Measurements from ENCODE around the gene FAM81A.
"Not testable (repeated sequence)": the region's sequence is repeated elsewhere in the genome, so short reads cannot be mapped to it uniquely, and the experiment has no call there.

FAM81A gene

DNA sequence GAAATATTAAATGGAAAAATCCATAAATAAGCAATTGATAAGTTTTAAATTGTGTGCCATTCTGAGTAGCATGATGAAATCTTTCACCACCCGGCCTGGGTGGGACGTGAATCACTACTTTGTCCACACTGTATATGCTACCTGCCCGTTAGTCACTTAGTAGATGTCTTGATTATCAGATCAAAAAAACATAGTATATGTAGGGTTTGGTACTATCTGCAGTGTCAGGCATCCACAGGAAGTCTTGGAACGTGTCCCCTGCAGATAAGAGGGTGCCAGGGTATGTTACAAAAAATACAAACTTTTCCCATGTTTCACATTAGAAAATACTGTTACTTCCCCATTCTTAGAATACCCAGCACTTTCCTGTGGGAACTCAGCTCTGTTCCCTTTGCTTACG is 35.2 kb downstream of the FAM81A start:
- ATAC-seq (replicated peaks) (no peak), DNase-seq (no peak)
- Mint-ChIP-seq H3K27ac (no peak overlapping the region), H3K36me3 (ENCODE audit: insufficient read depth) (no peaks in the 10 kb centered on the region), H3K27me3 (peaks cover 27 to 50% of the 10 kb centered on the region in 2 donors), H3K4me3 (no peak overlapping the region), H3K9me3 (no peaks in the 10 kb centered on the region), H3K4me1 (ENCODE audit: low read depth in 2 of 2) (no peaks in the 10 kb centered on the region)

DNA sequence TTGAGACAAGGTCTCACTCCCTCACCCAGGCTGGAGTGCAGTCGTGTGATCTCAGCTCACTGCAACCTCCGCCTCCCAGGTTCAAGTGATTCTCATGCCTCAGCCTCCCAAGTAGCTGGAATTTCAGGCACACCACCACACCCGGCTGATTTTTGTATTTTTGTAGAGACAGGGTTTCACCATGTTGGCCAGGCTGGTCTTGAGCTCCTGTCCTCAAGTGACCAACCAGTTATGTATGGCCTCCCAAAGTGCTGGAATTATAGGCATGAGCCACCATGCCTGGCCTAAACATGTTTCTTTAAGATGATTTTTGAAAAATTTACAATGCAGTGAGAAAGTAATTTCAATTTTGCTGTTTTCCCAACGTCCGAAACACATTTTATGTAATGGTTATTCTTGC is 37.2 kb downstream of the FAM81A start:
- H3K4me3 Mint-ChIP-seq; H3K4me1 Mint-ChIP-seq (ENCODE audit: low read depth in 2 of 2); H3K9me3 Mint-ChIP-seq; H3K36me3 Mint-ChIP-seq (ENCODE audit: insufficient read depth); DNase-seq; ATAC-seq (replicated peaks); H3K27ac Mint-ChIP-seq: not testable (repeated sequence)
- H3K27me3 Mint-ChIP-seq: peaks cover 36 to 48% of the 10 kb centered on the region in 2 donors

DNA sequence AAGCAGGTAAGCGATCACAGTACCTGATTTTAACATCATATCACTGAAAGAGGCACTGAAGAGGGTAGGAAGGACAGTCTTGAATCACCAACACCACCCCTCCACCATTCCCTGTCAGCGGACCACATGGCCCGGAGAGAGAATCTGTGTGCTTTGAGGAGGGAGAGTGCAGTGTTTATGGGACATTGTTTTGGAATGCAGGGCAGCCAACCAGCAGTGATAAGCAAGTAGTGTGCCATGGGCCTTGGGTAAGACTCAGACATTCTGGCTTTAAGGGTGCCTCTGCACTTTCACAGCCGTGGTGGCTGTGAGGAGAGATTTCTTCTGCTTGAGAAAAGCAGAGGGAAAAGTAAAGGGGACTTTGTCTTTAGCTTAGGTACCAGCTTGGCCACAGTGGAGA is 46.4 kb downstream of the FAM81A start:
- Mint-ChIP-seq H3K27me3 (peaks cover 20 to 27% of the 10 kb centered on the region in 2 donors), H3K36me3 (ENCODE audit: insufficient read depth) (no peaks in the 10 kb centered on the region), H3K9me3 (no peaks in the 10 kb centered on the region), H3K4me3 (no peak overlapping the region), H3K4me1 (ENCODE audit: low read depth in 2 of 2) (peaks cover 0 to 9% of the 10 kb centered on the region in 2 donors), H3K27ac (no peak overlapping the region)
- ATAC-seq (replicated peaks): no peak
- DNase-seq: no peak

DNA sequence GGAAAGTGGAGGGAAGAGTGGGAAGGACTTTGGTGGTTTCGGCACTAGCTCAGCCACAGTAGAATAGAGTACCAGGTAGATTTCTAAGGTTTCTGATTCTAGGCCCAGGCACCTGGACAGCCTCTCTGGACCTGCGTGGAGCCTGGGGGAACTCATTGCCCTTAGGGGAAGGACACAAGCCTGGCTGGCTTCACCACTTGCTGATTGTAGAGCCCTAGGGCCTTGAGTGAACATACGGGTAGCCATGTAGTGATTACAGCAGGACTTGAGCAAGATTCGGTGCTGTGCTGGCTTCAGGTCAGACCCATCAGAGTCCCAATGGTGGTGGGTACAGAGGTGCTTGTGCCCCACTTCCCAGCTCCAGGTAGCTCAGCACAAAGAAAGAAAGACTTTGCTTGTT is 47.0 kb downstream of the FAM81A start:
- peaks cover 18 to 20% of the 10 kb centered on the region in 2 donors for H3K27me3 Mint-ChIP-seq
- no peak overlapping the region for H3K27ac Mint-ChIP-seq
- H3K36me3 Mint-ChIP-seq (ENCODE audit: insufficient read depth): no peaks in the 10 kb centered on the region
- peaks cover 0 to 9% of the 10 kb centered on the region in 2 donors for H3K4me1 Mint-ChIP-seq (ENCODE audit: low read depth in 2 of 2)
- no peaks in the 10 kb centered on the region for H3K9me3 Mint-ChIP-seq
- no peak for DNase-seq
- no peak for ATAC-seq (replicated peaks)
- no peak overlapping the region for H3K4me3 Mint-ChIP-seq

DNA sequence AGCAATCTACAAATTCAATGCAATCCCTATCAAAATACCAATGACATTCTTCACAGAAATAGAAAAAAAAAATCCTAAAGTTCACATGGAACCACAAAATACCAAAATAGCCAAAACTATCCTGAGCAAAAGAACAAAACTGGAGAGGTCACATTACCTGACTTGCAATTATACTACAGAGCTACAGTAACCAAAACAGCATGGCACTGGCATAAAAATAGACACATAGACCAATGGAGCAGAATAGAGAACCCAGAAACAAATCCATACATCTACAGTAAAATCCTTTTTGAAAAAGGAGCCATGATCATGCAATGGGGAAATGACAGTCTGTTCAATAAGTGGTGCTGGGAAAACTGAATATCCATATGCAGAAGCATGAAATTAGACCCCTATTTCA is 51.5 kb downstream of the FAM81A start:
- not testable (repeated sequence) for H3K4me1 Mint-ChIP-seq (ENCODE audit: low read depth in 2 of 2); H3K27ac Mint-ChIP-seq; H3K4me3 Mint-ChIP-seq; ATAC-seq (replicated peaks); DNase-seq; H3K36me3 Mint-ChIP-seq (ENCODE audit: insufficient read depth); H3K9me3 Mint-ChIP-seq
- H3K27me3 Mint-ChIP-seq: peaks cover 15 to 18% of the 10 kb centered on the region in 2 donors

DNA sequence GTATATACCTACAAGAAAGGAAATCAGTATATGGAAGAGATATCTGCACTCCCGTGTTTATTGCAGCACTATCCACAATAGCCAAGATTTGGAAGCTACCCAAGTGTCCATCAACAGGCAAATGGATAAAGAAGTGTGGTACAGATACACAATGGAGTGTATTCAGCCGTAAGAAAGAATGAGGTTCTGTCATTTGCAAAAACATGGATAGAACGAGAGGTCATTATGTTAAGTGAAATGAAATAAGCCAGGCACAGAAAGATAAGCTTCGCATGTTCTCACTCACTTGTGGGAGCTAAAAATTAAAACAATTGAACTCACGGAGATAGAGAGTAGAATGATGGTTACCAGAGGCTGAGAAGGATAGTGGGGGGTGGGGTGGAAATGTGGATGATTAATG is 53.1 kb downstream of the FAM81A start:
- ATAC-seq (replicated peaks) (no peak), DNase-seq (no peak)
- Mint-ChIP-seq H3K4me1 (ENCODE audit: low read depth in 2 of 2) (peaks cover 2 to 4% of the 10 kb centered on the region in 2 donors), H3K27ac (no peak overlapping the region), H3K36me3 (ENCODE audit: insufficient read depth) (no peaks in the 10 kb centered on the region), H3K27me3 (peaks cover 2 to 7% of the 10 kb centered on the region in 2 donors), H3K9me3 (no peaks in the 10 kb centered on the region), H3K4me3 (no peak overlapping the region)

DNA sequence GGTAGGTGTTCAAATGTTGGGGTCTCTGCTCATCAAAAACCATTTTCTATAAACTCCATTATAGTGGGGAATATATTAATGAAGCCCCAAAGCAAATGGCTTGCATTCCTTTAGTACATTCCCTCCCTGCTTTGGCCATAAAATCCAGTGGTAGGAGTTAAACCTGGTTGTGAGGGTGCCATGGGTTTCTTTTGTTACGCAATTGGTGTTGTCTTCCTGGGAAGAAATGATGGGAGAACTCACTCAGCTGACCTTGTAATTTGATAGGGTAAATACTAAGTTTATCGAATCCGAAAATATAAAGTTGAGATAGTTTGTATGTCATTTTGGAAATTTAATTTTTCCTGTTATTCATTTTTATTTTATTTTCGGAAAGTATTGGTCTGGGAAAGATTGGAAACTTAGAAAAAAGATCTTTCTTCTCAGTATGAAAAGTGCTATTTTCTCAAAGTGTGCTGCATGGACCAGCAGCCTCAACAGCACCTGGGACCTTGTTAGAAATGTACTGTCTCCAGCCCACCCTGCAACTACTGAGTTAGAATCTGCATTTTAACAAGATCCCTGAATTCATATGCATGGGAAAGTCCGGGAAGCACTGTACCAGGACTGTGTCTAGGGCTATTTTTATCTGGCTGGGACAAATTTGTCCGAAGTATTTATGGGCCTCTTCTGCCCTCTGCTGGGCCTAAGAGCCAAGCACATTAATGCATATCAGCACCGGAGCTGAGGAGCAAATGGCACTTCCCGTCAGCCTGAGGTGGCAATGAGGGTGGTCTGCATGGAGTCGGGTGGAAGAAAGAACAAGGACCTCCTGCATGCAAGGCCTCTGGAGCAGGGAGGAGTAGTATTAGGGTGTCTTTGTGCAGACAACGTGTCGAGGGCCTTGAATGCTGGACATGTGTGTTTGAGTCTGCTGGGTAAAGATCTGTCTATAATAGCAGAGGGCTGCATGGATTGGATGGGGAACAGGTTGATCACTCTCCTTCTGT is 54.7 kb downstream of the FAM81A start:
- Mint-ChIP-seq H3K9me3 (no peaks in the 10 kb centered on the region), H3K4me1 (ENCODE audit: low read depth in 2 of 2) (peaks cover 2 to 4% of the 10 kb centered on the region in 2 donors), H3K4me3 (no peak overlapping the region), H3K36me3 (ENCODE audit: insufficient read depth) (no peaks in the 10 kb centered on the region), H3K27me3 (peaks cover 0 to 6% of the 10 kb centered on the region in 2 donors), H3K27ac (no peak overlapping the region)
- ATAC-seq (replicated peaks) (peak; percentile 82), DNase-seq (peak; percentile 45 to 55 (median 46))

DNA sequence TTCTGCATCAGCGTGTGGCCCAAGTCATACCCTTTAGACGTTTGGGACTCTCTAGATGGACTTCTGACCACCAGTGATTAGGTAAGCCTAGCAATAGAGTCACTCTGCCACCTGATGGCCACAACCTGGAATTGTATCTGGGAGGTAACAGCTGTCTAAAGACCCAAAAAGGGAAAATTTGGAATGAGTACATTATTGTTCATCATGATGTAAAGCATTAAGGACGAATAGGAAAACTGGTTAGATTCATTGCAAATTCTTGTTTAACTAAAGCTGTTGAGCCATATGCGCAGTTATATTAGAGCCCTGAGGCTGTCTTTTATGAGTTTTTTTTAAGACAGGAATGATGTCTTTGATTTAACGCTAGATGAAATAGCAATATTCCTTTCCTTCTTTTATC is 63.6 kb downstream of the FAM81A start:
- no peak overlapping the region for H3K4me3 Mint-ChIP-seq
- no peak overlapping the region for H3K27ac Mint-ChIP-seq
- no peaks in the 10 kb centered on the region for H3K36me3 Mint-ChIP-seq (ENCODE audit: insufficient read depth)
- H3K4me1 Mint-ChIP-seq (ENCODE audit: low read depth in 2 of 2): no peaks in the 10 kb centered on the region
- DNase-seq (no peak), ATAC-seq (replicated peaks) (no peak)
- peaks cover 14 to 20% of the 10 kb centered on the region in 2 donors for H3K27me3 Mint-ChIP-seq
- H3K9me3 Mint-ChIP-seq: no peaks in the 10 kb centered on the region

DNA sequence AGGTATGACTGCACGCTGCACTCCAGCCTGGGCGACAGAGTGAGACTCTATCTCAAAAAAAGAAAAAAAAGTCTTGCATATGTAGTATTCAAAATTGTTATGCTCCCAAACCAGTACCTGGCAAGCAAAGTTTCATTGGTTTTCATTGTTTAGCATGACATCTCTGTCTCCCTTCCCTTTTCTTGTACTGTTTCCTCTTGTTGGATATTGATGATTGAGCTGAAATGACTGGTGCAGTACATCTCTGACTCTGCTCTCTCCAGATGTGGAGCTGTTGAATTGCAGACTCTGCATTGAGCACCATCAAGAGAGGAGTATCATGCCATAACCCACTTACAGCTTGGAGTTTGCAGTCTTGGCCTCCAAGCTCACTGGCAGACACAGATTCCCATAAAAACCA is 77.2 kb downstream of the FAM81A start:
- H3K9me3 Mint-ChIP-seq: no peaks in the 10 kb centered on the region
- no peak for ATAC-seq (replicated peaks)
- no peak for DNase-seq
- H3K4me1 Mint-ChIP-seq (ENCODE audit: low read depth in 2 of 2): no peaks in the 10 kb centered on the region
- H3K36me3 Mint-ChIP-seq (ENCODE audit: insufficient read depth): no peaks in the 10 kb centered on the region
- H3K27ac Mint-ChIP-seq: no peak overlapping the region
- H3K27me3 Mint-ChIP-seq: peaks cover 0 to 8% of the 10 kb centered on the region in 2 donors
- no peak overlapping the region for H3K4me3 Mint-ChIP-seq

DNA sequence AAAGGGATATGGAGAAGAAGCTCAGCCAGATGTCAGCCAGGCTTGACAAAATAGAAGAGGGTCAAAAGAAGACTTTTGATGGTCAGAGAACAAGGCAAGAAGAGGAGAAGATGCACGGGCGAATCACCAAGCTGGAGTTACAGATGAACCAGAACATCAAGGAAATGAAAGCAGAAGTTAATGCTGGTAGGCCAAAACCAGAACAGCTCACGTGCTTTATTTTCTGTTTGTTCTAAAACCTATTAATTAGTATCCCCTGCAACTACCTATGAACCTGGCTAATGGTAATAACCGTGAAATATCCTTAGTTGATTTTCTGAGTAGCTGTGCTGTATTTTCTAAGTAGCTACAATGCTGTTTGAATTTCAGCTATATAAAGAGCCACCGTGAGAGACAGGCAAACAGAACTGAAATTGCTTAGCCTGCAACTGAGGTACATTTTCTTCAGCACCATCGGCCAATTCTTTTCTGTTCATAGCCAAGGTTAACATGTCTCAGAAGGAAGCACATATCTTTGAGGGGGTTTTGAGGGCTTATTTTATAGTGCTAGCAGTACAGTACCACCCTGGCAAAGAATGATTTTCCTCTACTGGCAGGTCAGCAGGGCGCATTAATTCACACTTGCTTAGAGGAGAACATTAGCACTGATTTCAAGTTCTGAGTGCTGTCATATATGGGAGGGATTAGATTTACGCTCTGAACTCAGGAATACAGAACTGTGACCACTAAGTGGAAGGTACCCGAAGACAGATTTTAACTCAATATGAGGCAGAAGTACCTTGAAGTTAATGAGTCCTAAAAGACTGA is 78.9 kb downstream of the FAM81A start:
- ATAC-seq (replicated peaks) (no peak), DNase-seq (no peak)
- Mint-ChIP-seq H3K27me3 (peaks cover 0 to 7% of the 10 kb centered on the region in 2 donors), H3K27ac (peak overlapping the region in 1 of 2 donors; percentile 24), H3K36me3 (ENCODE audit: insufficient read depth) (no peaks in the 10 kb centered on the region), H3K4me3 (no peak overlapping the region), H3K9me3 (no peaks in the 10 kb centered on the region), H3K4me1 (ENCODE audit: low read depth in 2 of 2) (no peaks in the 10 kb centered on the region)

DNA sequence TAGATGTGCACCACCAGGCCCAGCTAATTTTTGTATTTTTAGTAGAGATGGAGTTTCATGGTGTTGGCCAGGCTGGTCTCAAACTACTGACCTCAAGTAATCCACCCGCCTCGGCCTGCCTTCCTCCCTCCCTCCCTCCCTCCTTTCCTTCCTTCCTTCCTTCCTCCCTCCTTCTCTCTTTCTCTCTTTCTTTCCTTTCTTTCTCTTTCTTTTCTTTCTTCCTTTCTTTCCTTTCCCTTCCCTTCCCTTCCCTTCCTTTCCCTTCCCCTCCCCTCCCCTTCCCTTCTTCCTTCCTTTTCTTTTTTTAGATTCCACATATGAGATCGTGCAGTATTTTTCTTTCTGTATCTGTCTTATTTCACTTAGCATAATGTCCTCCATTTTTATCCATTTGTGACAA is 81.3 kb downstream of the FAM81A start:
- peaks cover 3% of the 10 kb centered on the region for H3K36me3 Mint-ChIP-seq (ENCODE audit: insufficient read depth)
- no peak for DNase-seq
- H3K27ac Mint-ChIP-seq: no peak overlapping the region
- H3K9me3 Mint-ChIP-seq: no peaks in the 10 kb centered on the region
- H3K27me3 Mint-ChIP-seq: peaks cover 14 to 16% of the 10 kb centered on the region in 2 donors
- H3K4me3 Mint-ChIP-seq: no peak overlapping the region
- ATAC-seq (replicated peaks): no peak
- peaks cover 11 to 15% of the 10 kb centered on the region in 2 donors for H3K4me1 Mint-ChIP-seq (ENCODE audit: low read depth in 2 of 2)

DNA sequence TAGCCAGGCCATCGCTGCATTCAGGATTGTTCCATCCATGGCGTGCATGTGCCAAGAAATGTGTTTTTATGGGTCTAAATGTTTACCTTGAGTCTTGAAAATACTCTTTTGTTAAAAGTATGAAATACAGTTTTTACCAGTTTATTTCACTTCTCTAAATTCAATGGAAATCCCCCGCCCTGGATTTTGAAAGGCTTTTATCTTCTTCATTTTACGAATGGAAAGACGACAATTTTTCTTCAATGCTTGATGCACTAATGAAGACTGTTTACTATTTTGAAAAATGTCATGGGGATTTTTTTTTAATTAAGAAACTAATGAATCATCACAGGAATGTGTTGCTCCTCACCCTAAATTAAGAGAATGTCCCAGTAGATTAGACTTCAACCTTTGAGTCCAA is 83.5 kb downstream of the FAM81A start:
- Mint-ChIP-seq H3K36me3 (ENCODE audit: insufficient read depth) (peaks cover 3% of the 10 kb centered on the region), H3K4me3 (no peak overlapping the region), H3K27ac (no peak overlapping the region), H3K4me1 (ENCODE audit: low read depth in 2 of 2) (peaks cover 16 to 20% of the 10 kb centered on the region in 2 donors), H3K27me3 (peaks cover 20 to 23% of the 10 kb centered on the region in 2 donors), H3K9me3 (no peaks in the 10 kb centered on the region)
- no peak for DNase-seq
- no peak for ATAC-seq (replicated peaks)

DNA sequence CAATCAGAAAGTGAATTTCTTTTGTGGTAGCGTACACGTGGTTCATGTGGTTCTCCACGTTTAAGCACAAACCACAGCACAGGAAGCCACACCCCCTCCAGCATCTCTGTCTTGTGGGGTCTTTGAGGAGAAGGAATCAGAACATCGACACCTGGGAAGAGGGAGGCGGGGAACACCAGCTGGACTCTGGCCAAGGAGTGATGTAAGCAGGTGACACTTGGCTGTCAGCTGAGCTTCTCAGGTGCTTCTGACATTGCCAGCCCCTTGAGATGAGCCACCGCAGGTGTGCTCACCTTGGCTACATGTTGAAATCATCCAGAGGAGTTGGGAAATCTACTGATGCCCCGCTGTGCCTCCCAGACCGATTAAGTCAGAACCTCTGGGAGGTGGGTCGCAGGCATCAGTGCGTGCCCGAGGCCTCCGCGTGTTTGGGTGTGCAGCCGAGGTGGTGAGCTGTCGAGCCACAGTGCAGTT is 85.0 kb downstream of the FAM81A start:
- Mint-ChIP-seq H3K36me3 (ENCODE audit: insufficient read depth) (peaks cover 3% of the 10 kb centered on the region), H3K27ac (no peak overlapping the region), H3K4me3 (peak overlapping the region; percentile 37 to 59), H3K4me1 (ENCODE audit: low read depth in 2 of 2) (peaks cover 16 to 20% of the 10 kb centered on the region in 2 donors), H3K9me3 (no peaks in the 10 kb centered on the region), H3K27me3 (peaks cover 20 to 23% of the 10 kb centered on the region in 2 donors)
- ATAC-seq (replicated peaks): peak; percentile 80
- peak; percentile 15 to 21 (median 18) for DNase-seq
